ENCODE measurements around the gene L1CAM. TPM values are rescaled to one million over a fixed set of nuclear protein-coding genes. Genes with fewer than 3 reads are reported as not detected.
A peak's percentile ranks its signal among the peaks of the same experiment; 100 is the strongest.

L1CAM gene
- total RNA-seq, 1 experiment from 2014 or later, result 20.7 TPM

DNA sequence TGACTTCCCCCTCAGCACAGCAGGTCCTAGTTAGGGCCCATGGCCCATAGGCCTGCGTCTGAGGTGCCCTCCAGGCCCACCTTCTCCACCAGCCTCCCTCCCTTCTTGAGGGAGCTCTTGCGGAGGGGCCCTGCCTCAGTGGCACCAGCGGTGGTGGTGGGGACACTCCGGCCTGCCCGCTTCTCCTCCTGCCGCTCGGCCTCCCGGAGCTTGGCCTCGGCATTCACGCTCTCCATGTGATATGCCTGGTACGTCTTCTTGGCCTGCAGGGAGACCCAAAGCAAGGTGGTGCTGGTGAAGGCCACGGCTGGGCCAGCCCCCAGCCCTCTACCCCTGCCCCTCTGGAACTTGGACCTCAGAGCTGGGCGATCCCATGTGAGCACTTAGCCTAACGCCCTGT, 34.6 kb upstream of the L1CAM start:
- no peak for DNase-seq (ENCODE audit: unreplicated experiment)
- H3K36me3 Mint-ChIP-seq (ENCODE audit: insufficient read depth, unreplicated experiment), result no peaks in the 10 kb centered on the region
- ChIA-PET CTCF (interaction anchor here (1.3 to 5.0 kb wide), 3 partner anchors 9 to 157 kb away, joined by 4 to 31 read pairs (median 4); partner anchors contain the start of gene PLXNB3), POLR2A (interaction anchor here (0.6 kb wide), 1 partner anchor 50 kb away, joined by 3 read pairs; no protein-coding TSS in a partner anchor)
- no peak overlapping the region for H3K27ac Mint-ChIP-seq (ENCODE audit: low read depth, unreplicated experiment)
- TF ChIP-seq, protein P1, sequence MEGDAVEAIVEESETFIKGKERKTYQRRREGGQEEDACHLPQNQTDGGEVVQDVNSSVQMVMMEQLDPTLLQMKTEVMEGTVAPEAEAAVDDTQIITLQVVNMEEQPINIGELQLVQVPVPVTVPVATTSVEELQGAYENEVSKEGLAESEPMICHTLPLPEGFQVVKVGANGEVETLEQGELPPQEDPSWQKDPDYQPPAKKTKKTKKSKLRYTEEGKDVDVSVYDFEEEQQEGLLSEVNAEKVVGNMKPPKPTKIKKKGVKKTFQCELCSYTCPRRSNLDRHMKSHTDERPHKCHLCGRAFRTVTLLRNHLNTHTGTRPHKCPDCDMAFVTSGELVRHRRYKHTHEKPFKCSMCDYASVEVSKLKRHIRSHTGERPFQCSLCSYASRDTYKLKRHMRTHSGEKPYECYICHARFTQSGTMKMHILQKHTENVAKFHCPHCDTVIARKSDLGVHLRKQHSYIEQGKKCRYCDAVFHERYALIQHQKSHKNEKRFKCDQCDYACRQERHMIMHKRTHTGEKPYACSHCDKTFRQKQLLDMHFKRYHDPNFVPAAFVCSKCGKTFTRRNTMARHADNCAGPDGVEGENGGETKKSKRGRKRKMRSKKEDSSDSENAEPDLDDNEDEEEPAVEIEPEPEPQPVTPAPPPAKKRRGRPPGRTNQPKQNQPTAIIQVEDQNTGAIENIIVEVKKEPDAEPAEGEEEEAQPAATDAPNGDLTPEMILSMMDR (IDR thresholded peaks at IDR 0.05; ENCODE audit: unreplicated experiment), result no peak
- no peak overlapping the region for H3K4me3 Mint-ChIP-seq (ENCODE audit: unreplicated experiment)
- intact Hi-C loops (cut with micrococcal nuclease), result no loop called here
- no TSS peak for BruUV-seq (replicated peaks)
- H3K9me3 Mint-ChIP-seq (ENCODE audit: unreplicated experiment), result no peaks in the 10 kb centered on the region
- peaks cover 45% of the 10 kb centered on the region for H3K27me3 Mint-ChIP-seq (ENCODE audit: insufficient read depth, unreplicated experiment)
- H3K4me1 Mint-ChIP-seq (ENCODE audit: insufficient read depth, unreplicated experiment), result peaks cover 17% of the 10 kb centered on the region

DNA sequence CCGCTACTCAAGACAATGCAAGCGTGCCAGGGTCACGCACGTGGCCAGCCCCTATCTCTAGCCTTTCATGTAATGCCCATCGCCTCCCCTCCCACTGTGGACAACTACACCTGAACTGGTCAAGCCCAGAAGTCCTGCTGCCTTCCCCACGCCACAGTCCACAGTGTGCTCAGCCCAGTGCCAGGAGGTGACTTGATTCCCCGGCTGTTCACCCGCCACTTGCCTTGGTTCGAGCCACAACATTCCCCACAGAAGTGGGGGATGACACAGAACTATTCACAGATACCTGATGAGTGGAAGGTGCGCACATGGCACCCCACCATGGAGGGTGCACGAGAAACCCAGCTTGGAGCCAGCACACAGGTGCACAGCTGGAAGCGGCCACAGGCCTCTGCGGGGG, 33.3 kb upstream of the L1CAM start:
- peaks cover 17% of the 10 kb centered on the region for H3K4me1 Mint-ChIP-seq (ENCODE audit: insufficient read depth, unreplicated experiment)
- ChIA-PET POLR2A (interaction anchor here (2.2 kb wide), 1 partner anchor 9 kb away, joined by 7 read pairs; no protein-coding TSS in a partner anchor), CTCF (interaction anchor here (1.1 to 1.3 kb wide), 2 partner anchors 14 to 155 kb away, joined by 4 to 5 read pairs; partner anchors contain the start of gene PLXNB3)
- TF ChIP-seq, protein P1 (IDR thresholded peaks at IDR 0.05; ENCODE audit: unreplicated experiment), result no peak
- no TSS peak for BruUV-seq (replicated peaks)
- DNase-seq (ENCODE audit: unreplicated experiment), result no peak
- H3K36me3 Mint-ChIP-seq (ENCODE audit: insufficient read depth, unreplicated experiment), result no peaks in the 10 kb centered on the region
- H3K9me3 Mint-ChIP-seq (ENCODE audit: unreplicated experiment), result no peaks in the 10 kb centered on the region
- no peak overlapping the region for H3K27ac Mint-ChIP-seq (ENCODE audit: low read depth, unreplicated experiment)
- intact Hi-C loops (cut with micrococcal nuclease), result no loop called here
- H3K4me3 Mint-ChIP-seq (ENCODE audit: unreplicated experiment), result no peak overlapping the region
- peaks cover 46% of the 10 kb centered on the region for H3K27me3 Mint-ChIP-seq (ENCODE audit: insufficient read depth, unreplicated experiment)

DNA sequence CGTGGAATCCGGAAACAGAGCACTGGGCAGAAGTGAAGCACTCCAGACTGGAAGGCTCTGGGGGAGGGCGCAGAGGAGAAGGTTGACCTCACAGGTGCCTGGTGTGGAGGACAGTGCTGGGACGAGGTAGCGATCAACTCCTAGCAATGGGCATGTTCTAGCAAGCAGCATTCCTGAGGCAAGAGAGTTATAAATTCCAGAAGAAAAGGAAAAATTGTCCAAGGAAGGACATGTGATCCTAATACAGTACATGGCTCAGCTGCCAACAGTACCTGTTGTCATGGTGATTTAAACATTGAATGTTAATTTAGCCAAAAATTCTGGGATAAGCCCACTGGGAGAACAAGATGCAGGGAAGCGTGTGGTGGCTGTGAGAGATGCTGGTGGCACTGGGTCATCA, 31.9 kb upstream of the L1CAM start:
- Mint-ChIP-seq H3K4me1 (ENCODE audit: insufficient read depth, unreplicated experiment) (peaks cover 13% of the 10 kb centered on the region), H3K27me3 (ENCODE audit: insufficient read depth, unreplicated experiment) (peaks cover 46% of the 10 kb centered on the region), H3K9me3 (ENCODE audit: unreplicated experiment) (no peaks in the 10 kb centered on the region), H3K4me3 (ENCODE audit: unreplicated experiment) (no peak overlapping the region), H3K27ac (ENCODE audit: low read depth, unreplicated experiment) (peak overlapping the region; percentile 29), H3K36me3 (ENCODE audit: insufficient read depth, unreplicated experiment) (no peaks in the 10 kb centered on the region)
- TF ChIP-seq, protein P1 (IDR thresholded peaks at IDR 0.05; ENCODE audit: unreplicated experiment), result no peak
- intact Hi-C loops (cut with micrococcal nuclease), result no loop called here
- DNase-seq (ENCODE audit: unreplicated experiment), result no peak
- BruUV-seq (replicated peaks), result no TSS peak
- ChIA-PET CTCF (interaction anchor here (1.2 kb wide), 1 partner anchor 18 kb away, joined by 4 read pairs; no protein-coding TSS in a partner anchor), POLR2A (interaction anchor here (0.5 to 2.2 kb wide), 3 partner anchors 9 to 190 kb away, joined by 4 to 8 read pairs (median 7); no protein-coding TSS in a partner anchor)

DNA sequence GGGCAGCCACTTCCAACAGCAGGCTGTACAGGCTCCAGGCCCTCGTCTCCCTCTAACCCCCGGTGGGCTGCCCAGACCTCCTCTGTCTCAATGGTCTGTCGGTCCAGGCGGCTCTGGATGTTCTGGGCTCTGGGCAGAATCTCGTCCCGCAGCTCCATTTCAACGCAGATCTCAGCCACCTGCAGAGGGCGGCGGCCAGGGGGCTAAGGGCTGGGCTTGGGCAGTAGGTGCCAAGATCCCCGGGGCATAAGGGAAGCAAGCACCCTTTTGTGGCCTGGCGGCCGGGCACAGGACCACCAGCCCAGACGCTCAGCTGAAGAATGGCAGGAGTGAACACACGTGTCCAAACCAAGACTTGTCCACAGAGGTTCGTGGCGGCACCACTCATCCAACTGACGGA, 27.7 kb upstream of the L1CAM start:
- no peak overlapping the region for H3K27ac Mint-ChIP-seq (ENCODE audit: low read depth, unreplicated experiment)
- intact Hi-C loops (cut with micrococcal nuclease), result no loop called here
- peaks cover 42% of the 10 kb centered on the region for H3K27me3 Mint-ChIP-seq (ENCODE audit: insufficient read depth, unreplicated experiment)
- H3K4me1 Mint-ChIP-seq (ENCODE audit: insufficient read depth, unreplicated experiment), result peaks cover 8% of the 10 kb centered on the region
- H3K9me3 Mint-ChIP-seq (ENCODE audit: unreplicated experiment), result no peaks in the 10 kb centered on the region
- ChIA-PET POLR2A (no interaction called here), CTCF (interaction anchor here (0.9 to 5.0 kb wide), 2 partner anchors 8 to 150 kb away, joined by 3 to 31 read pairs; no protein-coding TSS in a partner anchor)
- no peaks in the 10 kb centered on the region for H3K36me3 Mint-ChIP-seq (ENCODE audit: insufficient read depth, unreplicated experiment)
- TF ChIP-seq, protein P1 (IDR thresholded peaks at IDR 0.05; ENCODE audit: unreplicated experiment), result no peak
- no peak overlapping the region for H3K4me3 Mint-ChIP-seq (ENCODE audit: unreplicated experiment)
- no TSS peak for BruUV-seq (replicated peaks)
- DNase-seq (ENCODE audit: unreplicated experiment), result no peak

Measured in MCF 10A (cell line).